ENCODE data around the gene KCNH6.

The KCNH6 gene, protein sequence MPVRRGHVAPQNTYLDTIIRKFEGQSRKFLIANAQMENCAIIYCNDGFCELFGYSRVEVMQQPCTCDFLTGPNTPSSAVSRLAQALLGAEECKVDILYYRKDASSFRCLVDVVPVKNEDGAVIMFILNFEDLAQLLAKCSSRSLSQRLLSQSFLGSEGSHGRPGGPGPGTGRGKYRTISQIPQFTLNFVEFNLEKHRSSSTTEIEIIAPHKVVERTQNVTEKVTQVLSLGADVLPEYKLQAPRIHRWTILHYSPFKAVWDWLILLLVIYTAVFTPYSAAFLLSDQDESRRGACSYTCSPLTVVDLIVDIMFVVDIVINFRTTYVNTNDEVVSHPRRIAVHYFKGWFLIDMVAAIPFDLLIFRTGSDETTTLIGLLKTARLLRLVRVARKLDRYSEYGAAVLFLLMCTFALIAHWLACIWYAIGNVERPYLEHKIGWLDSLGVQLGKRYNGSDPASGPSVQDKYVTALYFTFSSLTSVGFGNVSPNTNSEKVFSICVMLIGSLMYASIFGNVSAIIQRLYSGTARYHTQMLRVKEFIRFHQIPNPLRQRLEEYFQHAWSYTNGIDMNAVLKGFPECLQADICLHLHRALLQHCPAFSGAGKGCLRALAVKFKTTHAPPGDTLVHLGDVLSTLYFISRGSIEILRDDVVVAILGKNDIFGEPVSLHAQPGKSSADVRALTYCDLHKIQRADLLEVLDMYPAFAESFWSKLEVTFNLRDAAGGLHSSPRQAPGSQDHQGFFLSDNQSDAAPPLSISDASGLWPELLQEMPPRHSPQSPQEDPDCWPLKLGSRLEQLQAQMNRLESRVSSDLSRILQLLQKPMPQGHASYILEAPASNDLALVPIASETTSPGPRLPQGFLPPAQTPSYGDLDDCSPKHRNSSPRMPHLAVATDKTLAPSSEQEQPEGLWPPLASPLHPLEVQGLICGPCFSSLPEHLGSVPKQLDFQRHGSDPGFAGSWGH

DNA sequence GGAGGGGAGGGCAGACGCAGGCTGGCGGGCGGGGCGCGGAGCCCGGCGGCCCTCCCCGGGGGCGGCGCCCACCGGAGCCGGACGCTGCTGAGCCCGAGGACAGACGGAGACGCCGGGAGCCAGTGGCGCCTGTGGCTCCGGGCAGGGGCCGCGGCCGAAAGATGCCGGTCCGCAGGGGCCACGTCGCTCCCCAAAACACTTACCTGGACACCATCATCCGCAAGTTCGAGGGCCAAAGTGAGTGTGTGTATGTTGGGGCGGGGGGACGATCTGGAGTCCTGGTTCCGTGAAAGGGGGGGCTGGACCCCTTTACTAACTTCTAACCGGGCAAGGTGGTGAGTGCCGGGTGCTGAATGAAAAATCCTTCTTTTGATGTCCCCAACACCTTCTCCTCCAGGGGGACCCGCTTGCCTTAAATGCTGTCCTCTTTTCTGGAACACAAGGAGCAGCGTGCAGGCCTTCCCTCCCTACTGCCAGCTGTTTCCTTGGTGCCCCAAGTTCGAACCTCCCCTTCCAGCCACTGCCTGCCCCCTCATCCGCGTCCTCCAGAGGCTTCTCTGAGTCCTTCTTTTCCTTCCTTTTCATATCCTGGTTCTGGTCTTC, at the start of gene KCNH6:
Gene KCNH6, plus strand, starts transcription at position 106 of the 603 bp plus-strand sequence. Its CDS starts 56 bp downstream, at position 162.
- H3K9me3 Mint-ChIP-seq, result no peaks in the 10 kb centered on the region
- no peak within 1 kb of the TSS for H3K4me3 Mint-ChIP-seq
- H3K36me3 Mint-ChIP-seq (ENCODE audit: low read depth), result no peaks in the 10 kb centered on the region
- H3K27me3 Mint-ChIP-seq, result peaks cover 69% of the 10 kb centered on the region
- H3K4me1 Mint-ChIP-seq (ENCODE audit: low read depth), result no peaks in the 10 kb centered on the region
- no peak within 1 kb of the TSS for H3K27ac Mint-ChIP-seq
- intact Hi-C loops (cut with micrococcal nuclease), result no loop called here

GRCh38 chr17:63474174-63474573, 49.0 kb upstream of the KCNH6 start:
- H3K9me3 Mint-ChIP-seq, result no peaks in the 10 kb centered on the region
- intact Hi-C loops (cut with micrococcal nuclease), result no loop called here
- H3K27ac Mint-ChIP-seq, result peak overlapping the region; percentile 78
- no peak overlapping the region for H3K4me3 Mint-ChIP-seq
- H3K4me1 Mint-ChIP-seq (ENCODE audit: low read depth), result peaks cover 49% of the 10 kb centered on the region
- peaks cover 20% of the 10 kb centered on the region for H3K36me3 Mint-ChIP-seq (ENCODE audit: low read depth)
- H3K27me3 Mint-ChIP-seq, result peaks cover 40% of the 10 kb centered on the region

DNA sequence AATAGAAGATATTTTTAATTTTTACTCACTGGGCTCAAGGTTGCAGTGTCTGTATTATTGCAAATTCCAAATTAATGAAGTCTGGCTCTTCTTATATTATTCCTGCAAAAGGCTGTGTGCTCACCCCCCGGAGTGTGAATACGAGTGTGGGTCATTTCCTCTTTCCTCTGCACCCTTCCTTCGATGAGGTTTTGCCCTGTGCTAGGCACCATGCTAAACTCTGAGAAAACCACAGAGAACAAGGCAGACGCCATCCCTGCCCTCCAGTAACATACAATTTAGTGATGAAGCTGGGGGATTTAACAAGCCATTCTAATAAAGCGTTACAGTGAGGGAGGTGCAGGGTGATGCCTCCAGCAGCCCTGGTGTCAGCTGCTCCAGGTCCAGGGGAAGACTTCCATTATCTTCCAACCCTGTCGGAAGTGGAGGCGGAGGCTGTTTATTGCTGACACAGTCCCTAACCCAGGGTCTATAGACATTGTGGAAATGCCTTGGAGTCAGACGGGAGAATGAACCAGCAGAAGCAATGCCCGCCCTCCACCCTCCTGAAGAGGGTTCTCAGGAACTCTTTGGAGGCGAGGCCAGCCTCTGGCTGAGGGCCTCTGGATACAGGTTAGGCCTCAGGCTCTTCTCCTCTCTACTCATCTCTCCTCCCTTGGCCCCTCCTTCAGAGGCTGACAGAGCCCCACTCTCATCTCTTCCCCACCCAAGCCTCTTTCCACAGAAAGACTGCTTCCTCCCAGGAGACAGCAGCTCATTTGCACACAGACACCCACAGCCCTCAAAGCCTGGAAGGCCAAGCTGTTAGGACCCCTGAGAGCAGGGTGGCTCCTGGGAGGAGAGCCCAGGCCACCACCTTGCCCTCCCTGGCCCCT, 48.3 kb upstream of the KCNH6 start:
- peaks cover 26% of the 10 kb centered on the region for H3K36me3 Mint-ChIP-seq (ENCODE audit: low read depth)
- peaks cover 42% of the 10 kb centered on the region for H3K27me3 Mint-ChIP-seq
- peak overlapping the region; percentile 78 for H3K27ac Mint-ChIP-seq
- H3K9me3 Mint-ChIP-seq, result no peaks in the 10 kb centered on the region
- intact Hi-C loops (cut with micrococcal nuclease), result loop anchor here (5.0 kb wide), 1 partner anchor 137 kb away; no protein-coding TSS in a partner anchor
- peak overlapping the region; percentile 75 for H3K4me3 Mint-ChIP-seq
- peaks cover 55% of the 10 kb centered on the region for H3K4me1 Mint-ChIP-seq (ENCODE audit: low read depth)

GRCh38 chr17:63475491-63476412, 47.4 kb upstream of the KCNH6 start:
- H3K4me3 Mint-ChIP-seq, result peak overlapping the region; percentile 75

GRCh38 chr17:63476459-63476853, 46.7 kb upstream of the KCNH6 start:
- intact Hi-C loops (cut with micrococcal nuclease), result loop anchor here (2.0 to 5.0 kb wide), 2 partner anchors 30 to 136 kb away; partner anchors contain the start of gene CYB561
- H3K9me3 Mint-ChIP-seq, result no peaks in the 10 kb centered on the region

More at GRCh38 chr17:63475491-63476412, 47.4 kb upstream of the KCNH6 start:
- peaks cover 59% of the 10 kb centered on the region for H3K4me1 Mint-ChIP-seq (ENCODE audit: low read depth)
- no peaks in the 10 kb centered on the region for H3K9me3 Mint-ChIP-seq
- H3K27me3 Mint-ChIP-seq, result peaks cover 38% of the 10 kb centered on the region
- H3K27ac Mint-ChIP-seq, result peak overlapping the region; percentile 78
- intact Hi-C loops (cut with micrococcal nuclease), result loop anchor here (2.0 to 5.0 kb wide), 2 partner anchors 29 to 137 kb away; partner anchors contain the start of gene CYB561
- H3K36me3 Mint-ChIP-seq (ENCODE audit: low read depth), result peaks cover 36% of the 10 kb centered on the region

GRCh38 chr17:63476854-63477479, 46.2 kb upstream of the KCNH6 start, which contains the start of gene ACE:
Gene ACE (plus strand): TSS chr17:63477061. CDS start chr17:63477095, 34 bp downstream.
- peaks cover 66% of the 10 kb centered on the region for H3K4me1 Mint-ChIP-seq (ENCODE audit: low read depth)
- H3K27ac Mint-ChIP-seq, result peak within 1 kb of the TSS; percentile 78

More at GRCh38 chr17:63476459-63476853, 46.7 kb upstream of the KCNH6 start:
- Mint-ChIP-seq H3K4me3 (peak overlapping the region; percentile 75), H3K4me1 (ENCODE audit: low read depth) (peaks cover 63% of the 10 kb centered on the region), H3K27me3 (peaks cover 34% of the 10 kb centered on the region), H3K36me3 (ENCODE audit: low read depth) (peaks cover 43% of the 10 kb centered on the region), H3K27ac (peak overlapping the region; percentile 78)

GRCh38 chr17:63477480-63478440, 45.4 kb upstream of the KCNH6 start:
- H3K27ac Mint-ChIP-seq, result peak overlapping the region; percentile 78
- peaks cover 56% of the 10 kb centered on the region for H3K36me3 Mint-ChIP-seq (ENCODE audit: low read depth)
- peaks cover 70% of the 10 kb centered on the region for H3K4me1 Mint-ChIP-seq (ENCODE audit: low read depth)
- intact Hi-C loops (cut with micrococcal nuclease), result loop anchor here (2.0 to 5.0 kb wide), 3 partner anchors 31 to 135 kb away; partner anchors contain the start of gene CYB561
- H3K27me3 Mint-ChIP-seq, result peaks cover 28% of the 10 kb centered on the region
- no peaks in the 10 kb centered on the region for H3K9me3 Mint-ChIP-seq
- peak overlapping the region; percentile 97 for H3K4me3 Mint-ChIP-seq

More at GRCh38 chr17:63476854-63477479, 46.2 kb upstream of the KCNH6 start, which contains the start of gene ACE:
- H3K4me3 Mint-ChIP-seq, result peak within 1 kb of the TSS; percentile 97
- intact Hi-C loops (cut with micrococcal nuclease), result loop anchor here (2.0 to 5.0 kb wide), 2 partner anchors 30 to 135 kb away; partner anchors contain the start of gene CYB561
- H3K9me3 Mint-ChIP-seq, result no peaks in the 10 kb centered on the region
- peaks cover 29% of the 10 kb centered on the region for H3K27me3 Mint-ChIP-seq
- H3K36me3 Mint-ChIP-seq (ENCODE audit: low read depth), result peaks cover 48% of the 10 kb centered on the region

GRCh38 chr17:63478814-63479494, 44.2 kb upstream of the KCNH6 start:
- intact Hi-C loops (cut with micrococcal nuclease), result loop anchor here (2.0 to 5.0 kb wide), 2 partner anchors 54 to 133 kb away; no protein-coding TSS in a partner anchor
- H3K4me3 Mint-ChIP-seq, result peak overlapping the region; percentile 97
- no peaks in the 10 kb centered on the region for H3K9me3 Mint-ChIP-seq
- H3K27ac Mint-ChIP-seq, result peak overlapping the region; percentile 78
- H3K4me1 Mint-ChIP-seq (ENCODE audit: low read depth), result peaks cover 80% of the 10 kb centered on the region
- peaks cover 68% of the 10 kb centered on the region for H3K36me3 Mint-ChIP-seq (ENCODE audit: low read depth)
- peaks cover 18% of the 10 kb centered on the region for H3K27me3 Mint-ChIP-seq

DNA sequence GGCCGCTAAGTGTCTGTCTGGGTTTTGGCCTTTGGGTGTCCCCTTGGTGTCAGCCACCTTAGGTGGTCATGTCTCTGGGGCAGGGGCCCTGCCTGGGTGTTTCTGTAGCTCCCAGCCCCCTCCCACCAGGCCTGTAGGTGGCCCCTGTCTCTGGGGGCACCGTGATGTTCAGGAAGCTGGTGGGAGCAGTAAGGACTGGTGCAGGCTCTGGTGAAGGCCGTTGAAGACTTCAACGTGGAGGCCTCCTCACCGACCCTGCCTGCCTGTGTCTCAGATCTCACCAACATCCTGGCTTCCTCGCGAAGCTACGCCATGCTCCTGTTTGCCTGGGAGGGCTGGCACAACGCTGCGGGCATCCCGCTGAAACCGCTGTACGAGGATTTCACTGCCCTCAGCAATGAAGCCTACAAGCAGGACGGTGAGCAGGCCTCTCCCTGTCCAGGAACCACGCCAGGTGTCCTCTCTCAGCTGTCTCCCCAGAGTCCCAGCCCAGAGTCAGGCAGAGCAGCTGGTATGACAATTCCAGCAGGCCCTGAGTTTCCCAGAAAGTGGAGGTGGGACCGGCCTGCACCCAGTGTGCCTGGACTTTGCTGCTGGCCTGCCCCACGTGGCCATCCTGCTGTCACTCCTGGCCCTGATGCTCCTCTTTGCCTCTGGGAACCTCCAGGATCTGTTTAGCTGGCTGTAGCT, 43.5 kb upstream of the KCNH6 start:
- H3K4me3 Mint-ChIP-seq, result peak overlapping the region; percentile 97
- peaks cover 16% of the 10 kb centered on the region for H3K27me3 Mint-ChIP-seq
- no peaks in the 10 kb centered on the region for H3K9me3 Mint-ChIP-seq
- H3K4me1 Mint-ChIP-seq (ENCODE audit: low read depth), result peaks cover 76% of the 10 kb centered on the region
- peaks cover 75% of the 10 kb centered on the region for H3K36me3 Mint-ChIP-seq (ENCODE audit: low read depth)
- no peak overlapping the region for H3K27ac Mint-ChIP-seq
- intact Hi-C loops (cut with micrococcal nuclease), result loop anchor here (2.0 to 5.0 kb wide), 2 partner anchors 55 to 133 kb away; no protein-coding TSS in a partner anchor

All from dendritic cell treated with granulocyte-macrophage colony-stimulating factor and Interleukin-4, amounts not matched to agents 40 ng/mL and 50 ng/mL, for 4 days (primary cell).